Cortex of kidney (tissue), 1 donor: ENCODE measurements around the gene CHRNA9.

Experiments
- DNase-seq: peaks from one replicate; lab custom pipeline; 2025; lab: John Stamatoyannopoulos, UW

CHRNA9 gene

DNA sequence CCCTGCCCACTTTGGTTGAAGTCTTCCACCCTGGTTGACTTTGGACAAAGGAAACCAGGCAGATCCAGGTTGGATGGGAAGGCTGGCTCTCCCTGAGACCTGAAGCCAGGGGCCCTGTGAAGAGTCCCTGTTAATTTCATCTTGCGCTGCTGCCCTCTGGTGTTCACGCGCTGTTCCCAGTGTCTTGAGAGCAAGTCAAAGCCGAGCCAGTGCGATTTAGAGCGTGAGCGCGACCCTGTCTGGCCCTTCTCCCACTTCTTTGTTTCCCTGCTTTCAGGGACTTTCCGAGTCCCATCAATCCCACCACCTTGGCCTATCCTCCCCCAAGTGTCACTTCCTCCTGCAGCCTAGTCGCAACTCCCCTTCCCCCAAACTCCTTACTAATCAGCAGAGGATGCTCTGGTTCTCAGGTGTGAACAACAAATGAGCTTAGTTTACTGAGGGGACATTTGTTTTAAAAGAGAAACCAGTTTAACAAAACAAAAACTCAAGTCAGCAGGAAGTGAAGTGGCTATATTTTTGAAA lies 25.8 kb upstream of the CHRNA9 start:
- DNase-seq, result no peak

DNA sequence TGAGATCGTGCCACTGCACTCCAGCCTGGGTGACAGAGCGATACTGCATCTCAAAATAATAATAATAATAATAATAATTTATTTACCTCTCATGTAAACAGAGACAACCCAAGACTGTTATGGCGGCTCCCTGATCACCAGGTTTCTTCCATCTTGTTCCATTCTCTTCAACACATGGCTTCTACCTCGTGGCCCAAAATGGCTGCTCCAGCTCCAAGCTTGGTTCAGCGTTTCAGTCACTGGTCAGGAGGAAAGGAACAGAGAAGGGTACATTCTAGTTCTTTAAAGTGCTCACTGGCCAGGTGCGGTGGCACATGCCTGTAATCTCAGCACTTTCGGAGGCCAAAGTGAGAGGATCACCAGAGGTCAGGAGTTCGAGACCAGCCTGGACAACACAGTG lies 24.9 kb upstream of the CHRNA9 start:
- DNase-seq, result no peak

- DNase-seq, result no peak
Observed at GRCh38 chr4:40311811-40312346, 23.3 kb upstream of the CHRNA9 start.

- no peak for DNase-seq
Observed at GRCh38 chr4:40314951-40315350, 20.2 kb upstream of the CHRNA9 start.

- no peak for DNase-seq
Observed at GRCh38 chr4:40316333-40316781, 18.8 kb upstream of the CHRNA9 start.

GRCh38 chr4:40316782-40317635 lies 18.1 kb upstream of the CHRNA9 start:
- DNase-seq, result no peak

GRCh38 chr4:40317916-40318658 lies 17.0 kb upstream of the CHRNA9 start:
- no peak for DNase-seq

- DNase-seq, result no peak
Observed at GRCh38 chr4:40321574-40322275, 13.4 kb upstream of the CHRNA9 start.

DNA sequence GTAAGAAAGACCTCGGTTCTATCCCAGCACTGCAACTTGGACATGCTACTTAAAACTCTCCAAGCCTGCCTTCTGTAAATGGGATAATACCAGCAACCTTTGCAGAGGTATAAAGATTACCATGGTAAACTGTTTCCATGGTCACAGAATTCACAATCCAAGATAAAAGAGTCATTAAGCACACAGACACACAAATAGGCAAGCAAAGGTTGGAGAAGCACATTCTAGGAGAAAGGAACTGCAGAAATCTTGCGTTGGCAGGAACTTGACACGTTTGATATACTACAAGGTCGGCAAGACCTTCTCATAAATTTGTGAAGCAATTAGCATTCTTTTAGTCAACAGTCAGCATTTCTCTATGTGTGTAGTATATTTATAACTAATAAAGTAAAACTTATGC lies 12.3 kb upstream of the CHRNA9 start:
- DNase-seq, result no peak

GRCh38 chr4:40323866-40324265 lies 11.3 kb upstream of the CHRNA9 start:
- DNase-seq, result no peak

DNA sequence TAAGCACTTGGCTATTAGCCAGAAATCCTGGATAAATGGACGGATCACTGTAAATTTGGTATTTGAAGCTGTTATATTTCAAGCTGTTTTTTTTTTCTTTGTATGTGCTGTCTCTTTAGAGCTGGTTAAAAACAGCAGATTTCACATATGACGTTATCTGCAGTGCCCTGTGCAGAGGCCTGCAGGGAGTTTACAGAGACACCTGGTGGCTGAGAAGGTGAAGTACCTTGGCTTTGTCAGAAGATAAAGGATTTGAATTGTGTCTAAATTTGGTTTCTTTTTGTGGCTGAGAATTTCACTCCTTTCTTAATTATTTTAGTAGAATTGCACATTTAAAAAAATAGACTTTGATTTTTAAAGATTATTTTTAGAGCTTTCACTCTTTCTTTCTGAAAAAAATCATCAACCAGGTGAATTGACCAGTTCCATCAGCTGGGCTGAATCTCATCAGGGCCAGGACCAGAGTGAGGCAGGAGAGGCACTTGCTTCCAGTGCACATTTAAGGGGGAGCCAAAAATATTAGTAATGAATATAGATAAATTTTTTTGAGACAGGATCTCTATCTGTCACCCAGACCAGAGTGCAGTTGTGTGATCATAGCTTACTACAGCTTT lies 9.6 kb upstream of the CHRNA9 start:
- DNase-seq, result no peak

- DNase-seq, result no peak
Observed at GRCh38 chr4:40327340-40327739, 7.8 kb upstream of the CHRNA9 start.

DNA sequence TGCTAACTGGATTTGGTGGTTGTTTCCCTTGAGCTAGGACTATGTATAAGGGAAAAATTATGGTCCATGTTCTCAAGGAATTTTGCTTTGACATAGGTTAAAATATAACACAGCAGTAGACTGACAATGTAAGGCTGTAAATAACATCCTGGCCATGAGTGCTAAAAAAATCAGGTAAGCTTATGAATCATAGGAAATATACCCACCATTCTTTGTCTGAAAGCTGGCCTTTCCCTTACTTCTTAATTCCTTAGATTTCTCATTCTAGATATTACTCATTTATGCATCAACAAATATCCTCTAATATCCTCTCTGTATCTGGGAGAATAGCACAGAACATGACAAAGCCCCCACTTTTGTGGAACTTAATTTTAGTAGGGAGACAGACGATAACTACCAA lies 6.8 kb upstream of the CHRNA9 start:
- no peak for DNase-seq

GRCh38 chr4:40329805-40330204 lies 5.3 kb upstream of the CHRNA9 start:
- no peak for DNase-seq

GRCh38 chr4:40330536-40330935 lies 4.6 kb upstream of the CHRNA9 start:
- no peak for DNase-seq

DNA sequence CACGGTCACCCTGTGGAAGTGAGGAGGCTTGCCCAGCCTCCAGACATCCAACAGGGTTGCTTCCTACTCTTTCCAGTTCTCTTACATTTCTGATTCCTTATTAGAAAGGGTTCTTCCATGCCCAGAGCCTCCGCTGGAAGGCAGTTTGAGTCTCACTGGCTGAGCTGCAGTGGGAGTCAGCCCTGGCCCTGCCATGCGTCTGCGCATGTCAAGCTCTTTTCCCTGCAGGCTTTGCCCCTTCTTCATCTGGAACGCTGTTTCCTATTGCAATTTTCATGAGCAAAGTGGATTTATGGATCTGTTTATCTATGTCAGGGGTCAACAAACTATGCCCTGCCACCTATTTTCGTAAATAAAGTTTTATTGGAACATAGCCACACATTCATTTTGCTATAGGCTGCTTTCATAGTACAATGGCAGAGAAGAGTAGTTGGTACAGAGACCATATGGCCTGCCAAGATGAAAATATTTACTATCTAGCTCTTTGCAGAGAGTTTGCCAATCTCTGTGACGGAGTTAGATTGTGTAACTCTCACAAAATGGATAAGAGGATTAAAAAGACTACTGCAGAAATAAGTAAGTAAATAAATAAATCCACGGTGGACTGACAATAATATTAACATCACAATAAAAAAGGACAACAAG lies 3.9 kb upstream of the CHRNA9 start:
- no peak for DNase-seq

DNA sequence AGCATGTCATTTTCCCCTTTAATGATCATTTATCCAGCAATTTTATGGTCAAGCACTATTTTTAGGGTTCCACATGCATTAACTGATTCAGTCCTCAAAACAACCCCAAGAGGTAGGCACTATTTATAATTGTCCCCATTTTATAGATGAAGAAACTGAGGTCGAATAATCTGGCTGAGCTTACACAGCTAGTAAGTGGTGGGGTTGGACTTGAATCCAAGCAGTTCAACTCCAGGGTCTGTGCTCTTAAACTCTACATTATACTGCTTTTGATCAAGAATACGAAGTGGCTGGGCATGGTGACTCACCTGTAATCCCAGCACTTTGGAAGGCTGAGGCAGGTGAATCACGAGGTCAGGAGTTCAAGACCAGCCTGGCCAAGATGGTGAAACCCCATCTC lies 3.2 kb upstream of the CHRNA9 start:
- no peak for DNase-seq

GRCh38 chr4:40333921-40334352 lies 1.2 kb upstream of the CHRNA9 start:
- DNase-seq, result no peak

DNA sequence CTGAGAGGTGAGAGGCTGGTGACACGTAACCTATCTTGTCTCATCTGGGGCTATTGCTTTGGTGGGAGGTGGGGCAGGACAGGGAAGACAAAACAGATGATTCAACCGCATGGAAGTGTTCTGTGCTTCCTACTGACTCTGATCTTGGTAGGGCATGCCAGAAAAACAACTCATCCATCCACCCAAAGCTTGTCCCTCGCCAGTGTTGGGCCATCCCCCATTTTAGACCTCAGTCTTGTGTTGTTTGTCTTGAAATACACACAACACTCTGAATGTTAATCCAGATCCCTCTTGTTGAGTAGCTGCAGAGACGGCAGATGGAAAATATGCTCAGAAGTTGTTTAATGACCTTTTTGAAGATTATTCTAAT lies 377 bp downstream of the CHRNA9 start:
- no peak for DNase-seq

DNA sequence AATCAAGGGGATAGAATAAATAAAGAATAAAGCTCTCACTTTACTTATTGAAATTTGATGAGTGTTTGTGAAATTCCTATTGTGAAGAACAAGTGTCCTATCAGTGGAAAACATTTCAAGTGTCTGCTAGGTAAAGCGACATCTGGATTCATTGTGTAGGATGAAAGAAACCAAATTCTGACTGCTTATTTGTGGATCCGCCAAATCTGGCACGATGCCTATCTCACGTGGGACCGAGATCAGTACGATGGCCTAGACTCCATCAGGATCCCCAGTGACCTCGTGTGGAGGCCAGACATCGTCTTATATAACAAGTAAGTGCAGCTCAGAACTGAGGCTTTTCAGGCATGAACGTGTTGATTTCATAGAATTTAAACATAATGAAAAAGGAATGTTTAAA lies 1.9 kb downstream of the CHRNA9 start:
- no peak for DNase-seq

DNA sequence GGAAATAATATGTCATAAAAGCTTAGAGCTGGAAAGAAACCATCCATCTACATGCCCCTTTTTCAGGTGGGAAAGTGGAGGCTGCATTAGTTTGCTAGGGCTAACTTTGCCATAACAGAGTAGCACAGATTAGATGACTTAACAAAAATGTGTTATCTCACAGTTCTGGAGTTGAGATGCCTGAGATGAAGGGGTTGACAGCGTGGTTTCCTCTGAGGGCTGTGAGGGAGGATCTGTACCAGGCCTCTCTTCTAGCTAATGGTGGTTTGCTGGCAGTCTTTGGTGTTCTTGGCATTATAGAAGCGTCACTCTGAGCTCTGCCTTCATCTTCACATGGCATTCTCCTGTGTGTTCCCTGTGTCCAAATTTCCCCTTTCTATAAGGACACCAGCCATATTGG lies 2.4 kb downstream of the CHRNA9 start:
- DNase-seq, result no peak
